ENCODE results near the gene SLC38A10. TPM values are rescaled to one million over a fixed set of nuclear protein-coding genes. Genes with fewer than 3 reads are reported as not detected.
A peak's percentile ranks its signal among the peaks of the same experiment; 100 is the strongest.

Gene SLC38A10
- total and polyA plus RNA-seq, 4 experiments from 2014 or later = 49.0 to 113 (median 90.7) TPM

DNA sequence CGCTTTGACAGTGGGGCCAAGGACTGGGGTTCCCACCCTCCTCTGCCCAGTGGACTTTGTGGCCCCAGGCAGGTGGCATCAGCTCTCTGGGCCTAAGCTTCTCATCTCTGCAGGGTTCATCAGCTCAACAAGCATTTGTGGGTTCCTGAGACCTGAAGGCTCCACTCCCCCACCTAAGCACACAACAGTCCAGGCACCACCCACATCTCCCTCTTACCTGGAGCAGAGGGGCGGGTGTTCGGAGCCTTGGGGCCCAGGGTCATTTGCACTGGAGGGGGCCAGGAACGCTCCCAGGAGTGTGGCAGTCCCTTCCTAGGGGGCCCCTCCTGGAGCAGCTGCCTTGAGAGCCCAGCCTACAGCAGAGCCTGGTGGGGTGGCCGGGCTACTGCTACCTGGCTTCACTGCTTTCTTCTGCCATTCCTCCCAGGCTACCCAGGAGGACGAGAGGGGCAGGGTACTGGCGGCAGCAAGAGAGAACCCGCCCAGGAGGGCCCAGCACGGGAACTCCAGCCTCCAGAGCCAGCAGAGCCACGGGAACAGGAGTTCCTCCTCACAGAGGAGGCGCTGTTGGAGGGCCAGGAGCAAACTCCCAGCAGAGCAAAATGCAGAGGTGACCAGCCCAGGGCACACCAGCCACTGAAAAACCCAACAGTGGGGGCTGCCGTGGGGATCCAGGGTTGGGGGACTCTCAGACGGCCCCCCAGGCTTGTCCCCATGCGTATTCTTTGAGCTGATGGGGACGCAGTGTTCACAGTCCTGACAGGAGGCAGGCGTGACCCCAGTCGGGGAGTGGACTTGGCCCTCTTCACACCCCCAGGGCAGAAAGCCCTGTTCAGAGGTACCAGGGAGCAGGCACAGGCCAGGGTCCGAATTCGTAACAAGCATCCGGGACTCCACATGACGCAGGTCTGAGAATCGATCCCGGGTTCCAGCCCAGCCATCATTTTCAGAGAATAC lies 35.1 kb upstream of the SLC38A10 start:
- Mint-ChIP-seq H3K36me3 (no peaks in the 10 kb centered on the region), H3K9me3 (no peaks in the 10 kb centered on the region), H3K27ac (no peak overlapping the region), H3K27me3 (peaks cover 12 to 15% of the 10 kb centered on the region in 2 donors), H3K4me3 (no peak overlapping the region), H3K4me1 (peaks cover 0 to 3% (median 0%) of the 10 kb centered on the region in 4 donors)
- no peaks in the 10 kb centered on the region for H3K4me1 ChIP-seq (ENCODE audit: insufficient read depth, low read length)
- no peaks in the 10 kb centered on the region for H3K36me3 ChIP-seq (ENCODE audit: insufficient read depth, low read length)
- H3K4me3 ChIP-seq (ENCODE audit: low read length in 2 of 2) = no peak overlapping the region
- no peak overlapping the region for H3K27ac ChIP-seq (ENCODE audit: low read depth, low read length)
- H3K27me3 ChIP-seq (ENCODE audit: insufficient read depth, low read length) = no peaks in the 10 kb centered on the region
- no peaks in the 10 kb centered on the region for H3K9me3 ChIP-seq (ENCODE audit: control insufficient read depth in 1 of 2, low read length in 2 of 2)
- intact Hi-C loops (cut with micrococcal nuclease) = no loop called here
- DNase-seq = no peak
- ChIA-PET CTCF (ENCODE audit: partially characterized antibody) (no interaction called here), POLR2A (ENCODE audit: partially characterized antibody) (no interaction called here)

DNA sequence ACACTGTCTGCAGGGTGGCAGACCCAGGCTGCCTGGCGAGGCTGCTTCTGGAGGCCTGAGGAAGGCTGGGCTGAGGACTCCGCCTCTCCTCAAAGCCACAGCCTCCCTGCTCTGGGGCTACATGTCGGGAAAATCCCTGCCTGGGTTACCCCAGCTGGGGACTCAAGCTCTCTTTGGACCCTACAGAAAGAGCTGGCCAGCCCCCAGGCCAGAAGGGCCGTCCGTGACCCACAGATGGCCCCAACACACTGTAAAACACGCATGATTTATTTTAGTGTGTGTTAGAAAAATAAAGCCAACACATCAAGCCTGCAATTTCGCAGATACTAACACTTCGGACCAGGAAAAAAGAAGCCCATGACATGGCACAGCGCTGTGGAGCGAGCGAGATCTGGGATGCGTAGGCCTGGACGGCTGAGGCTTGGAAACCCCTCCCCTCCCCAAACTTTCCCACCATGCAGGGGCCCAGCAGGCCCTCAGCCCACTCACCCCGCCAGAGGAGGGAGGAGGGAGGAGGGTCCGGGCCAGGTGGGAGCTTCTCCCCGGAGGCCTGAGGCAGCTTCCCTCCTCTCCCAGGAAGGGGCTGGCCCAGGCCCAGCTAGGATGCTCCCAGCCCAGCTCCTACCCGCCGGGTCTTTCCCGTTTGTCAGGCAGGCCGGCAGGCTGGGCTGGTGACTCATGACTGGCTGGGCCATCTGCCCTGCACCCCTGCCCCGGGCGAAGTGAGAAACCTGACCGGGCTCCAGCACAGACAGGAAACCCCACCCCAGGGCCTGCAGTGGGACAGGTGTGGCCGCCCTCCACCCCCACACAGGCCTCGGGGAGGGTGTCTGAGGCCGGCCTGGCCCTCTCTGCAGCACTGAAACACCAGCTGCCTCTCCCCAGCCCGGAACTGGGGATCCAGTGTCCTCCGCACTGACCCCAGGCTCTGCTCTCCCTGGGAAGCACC lies 34.1 kb upstream of the SLC38A10 start:
- H3K4me1 ChIP-seq (ENCODE audit: insufficient read depth, low read length) = no peaks in the 10 kb centered on the region
- CTCF ChIA-PET (ENCODE audit: partially characterized antibody) = no interaction called here
- Mint-ChIP-seq H3K27me3 (peaks cover 12 to 15% of the 10 kb centered on the region in 2 donors), H3K36me3 (no peaks in the 10 kb centered on the region), H3K4me3 (no peak overlapping the region), H3K9me3 (no peaks in the 10 kb centered on the region), H3K4me1 (peaks cover 0 to 3% (median 0%) of the 10 kb centered on the region in 4 donors), H3K27ac (no peak overlapping the region)
- H3K27ac ChIP-seq (ENCODE audit: low read depth, low read length) = no peak overlapping the region
- H3K36me3 ChIP-seq (ENCODE audit: insufficient read depth, low read length) = no peaks in the 10 kb centered on the region
- intact Hi-C loops (cut with micrococcal nuclease) = no loop called here
- no peaks in the 10 kb centered on the region for H3K9me3 ChIP-seq (ENCODE audit: control insufficient read depth in 1 of 2, low read length in 2 of 2)
- peak in 1 of 5 donors; percentile 24 for DNase-seq
- no peak overlapping the region for H3K4me3 ChIP-seq (ENCODE audit: low read length in 2 of 2)
- POLR2A ChIA-PET (ENCODE audit: partially characterized antibody) = no interaction called here
- H3K27me3 ChIP-seq (ENCODE audit: insufficient read depth, low read length) = no peaks in the 10 kb centered on the region

DNA sequence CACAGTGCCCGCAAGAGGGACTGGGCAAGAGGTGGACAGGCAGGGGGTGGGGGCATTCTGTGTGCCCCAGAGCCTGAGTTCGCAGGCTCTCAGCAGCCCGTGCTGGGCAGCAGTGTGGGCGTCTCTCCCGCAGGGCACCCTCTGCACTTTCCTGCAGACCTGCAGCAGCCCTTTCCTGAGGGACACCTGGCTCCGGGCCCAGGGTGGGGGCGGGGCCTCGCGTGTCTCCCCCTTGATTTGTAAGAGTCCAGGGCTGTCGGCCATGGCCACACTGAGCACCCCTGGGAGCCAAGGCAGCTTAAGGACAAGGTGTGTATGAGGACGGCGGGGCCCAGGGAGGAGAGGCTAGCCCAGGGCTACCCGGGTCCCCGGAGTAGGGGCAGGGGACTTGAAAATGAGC lies 33.4 kb upstream of the SLC38A10 start:
- CTCF ChIA-PET (ENCODE audit: partially characterized antibody) = no interaction called here
- Histone ChIP-seq H3K27me3 (ENCODE audit: insufficient read depth, low read length) (no peaks in the 10 kb centered on the region), H3K36me3 (ENCODE audit: insufficient read depth, low read length) (no peaks in the 10 kb centered on the region), H3K27ac (ENCODE audit: low read depth, low read length) (no peak overlapping the region), H3K4me3 (ENCODE audit: low read length in 2 of 2) (no peak overlapping the region), H3K4me1 (ENCODE audit: insufficient read depth, low read length) (no peaks in the 10 kb centered on the region), H3K9me3 (ENCODE audit: control insufficient read depth in 1 of 2, low read length in 2 of 2) (no peaks in the 10 kb centered on the region)
- H3K4me3 Mint-ChIP-seq = no peak overlapping the region
- peaks cover 0 to 3% (median 0%) of the 10 kb centered on the region in 4 donors for H3K4me1 Mint-ChIP-seq
- POLR2A ChIA-PET (ENCODE audit: partially characterized antibody) = no interaction called here
- no peaks in the 10 kb centered on the region for H3K36me3 Mint-ChIP-seq
- intact Hi-C loops (cut with micrococcal nuclease) = no loop called here
- H3K9me3 Mint-ChIP-seq = no peaks in the 10 kb centered on the region
- DNase-seq = peak in 1 of 5 donors; percentile 13
- no peak overlapping the region for H3K27ac Mint-ChIP-seq
- peaks cover 10 to 15% of the 10 kb centered on the region in 2 donors for H3K27me3 Mint-ChIP-seq

- no peak overlapping the region for H3K4me3 Mint-ChIP-seq
- H3K9me3 Mint-ChIP-seq = no peaks in the 10 kb centered on the region
- no peak overlapping the region for H3K27ac Mint-ChIP-seq
- ChIA-PET CTCF (ENCODE audit: partially characterized antibody) (no interaction called here), POLR2A (ENCODE audit: partially characterized antibody) (interaction anchor here (0.9 kb wide), 1 partner anchor 34 kb away, joined by 4 read pairs; no protein-coding TSS in a partner anchor)
- Histone ChIP-seq H3K36me3 (ENCODE audit: insufficient read depth, low read length) (no peaks in the 10 kb centered on the region), H3K4me1 (ENCODE audit: insufficient read depth, low read length) (no peaks in the 10 kb centered on the region), H3K27ac (ENCODE audit: low read depth, low read length) (no peak overlapping the region), H3K27me3 (ENCODE audit: insufficient read depth, low read length) (no peaks in the 10 kb centered on the region), H3K9me3 (ENCODE audit: control insufficient read depth in 1 of 2, low read length in 2 of 2) (no peaks in the 10 kb centered on the region), H3K4me3 (ENCODE audit: low read length in 2 of 2) (no peak overlapping the region)
- intact Hi-C loops (cut with micrococcal nuclease) = no loop called here
- no peaks in the 10 kb centered on the region for H3K4me1 Mint-ChIP-seq
- peaks cover 2 to 4% of the 10 kb centered on the region in 2 donors for H3K27me3 Mint-ChIP-seq
- no peak for DNase-seq
- no peaks in the 10 kb centered on the region for H3K36me3 Mint-ChIP-seq
Measured at GRCh38 chr17:81325714-81326358, 30.7 kb upstream of the SLC38A10 start.

GRCh38 chr17:81324851-81325713 lies 30.0 kb upstream of the SLC38A10 start:
- Histone ChIP-seq H3K27me3 (ENCODE audit: insufficient read depth, low read length) (no peaks in the 10 kb centered on the region), H3K4me3 (ENCODE audit: low read length in 2 of 2) (no peak overlapping the region), H3K36me3 (ENCODE audit: insufficient read depth, low read length) (no peaks in the 10 kb centered on the region), H3K27ac (ENCODE audit: low read depth, low read length) (no peak overlapping the region), H3K9me3 (ENCODE audit: control insufficient read depth in 1 of 2, low read length in 2 of 2) (no peaks in the 10 kb centered on the region), H3K4me1 (ENCODE audit: insufficient read depth, low read length) (no peaks in the 10 kb centered on the region)
- no peaks in the 10 kb centered on the region for H3K4me1 Mint-ChIP-seq
- no peak overlapping the region for H3K27ac Mint-ChIP-seq
- ChIA-PET POLR2A (ENCODE audit: partially characterized antibody) (no interaction called here), CTCF (ENCODE audit: partially characterized antibody) (no interaction called here)
- H3K36me3 Mint-ChIP-seq = no peaks in the 10 kb centered on the region
- H3K4me3 Mint-ChIP-seq = no peak overlapping the region
- peaks cover 2 to 6% of the 10 kb centered on the region in 2 donors for H3K27me3 Mint-ChIP-seq
- DNase-seq = peak in 1 of 5 donors; percentile 12
- intact Hi-C loops (cut with micrococcal nuclease) = no loop called here
- no peaks in the 10 kb centered on the region for H3K9me3 Mint-ChIP-seq

DNA sequence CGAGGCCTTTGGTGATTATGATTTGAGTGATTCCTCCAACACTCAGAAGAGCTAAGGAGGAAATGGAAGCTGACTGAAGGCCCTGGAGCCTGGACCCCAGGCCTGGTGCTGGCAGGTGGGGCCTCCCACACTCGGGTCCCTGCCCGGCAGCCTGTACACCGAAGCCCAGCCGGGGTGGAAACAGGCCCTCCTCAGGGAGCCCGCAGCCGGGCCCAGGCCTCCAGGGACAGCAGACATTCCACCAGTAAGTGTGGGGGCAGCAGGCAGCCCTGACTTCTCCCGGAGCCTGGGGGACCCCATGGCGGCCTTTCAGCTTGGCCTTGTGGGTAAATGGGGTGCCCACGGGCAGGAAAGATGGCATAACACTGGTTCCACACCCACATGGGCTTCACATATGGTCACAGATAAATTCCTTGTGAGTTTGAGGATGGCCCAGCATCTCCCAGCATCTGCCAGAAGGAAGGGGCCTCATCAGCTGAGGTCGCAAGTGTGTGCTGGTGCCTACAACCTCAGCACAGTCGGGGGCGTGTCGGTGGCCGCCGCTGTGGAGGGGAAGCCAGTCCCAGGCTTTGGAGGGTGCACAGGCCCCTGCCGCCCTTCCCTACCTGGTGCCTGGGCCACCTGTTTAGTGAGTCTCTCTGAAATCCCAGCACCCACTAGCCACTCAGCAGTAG lies 29.2 kb upstream of the SLC38A10 start:
- no peak overlapping the region for H3K4me3 Mint-ChIP-seq
- no peak overlapping the region for H3K4me3 ChIP-seq (ENCODE audit: low read length in 2 of 2)
- no peaks in the 10 kb centered on the region for H3K27me3 ChIP-seq (ENCODE audit: insufficient read depth, low read length)
- ChIA-PET POLR2A (ENCODE audit: partially characterized antibody) (no interaction called here), CTCF (ENCODE audit: partially characterized antibody) (no interaction called here)
- H3K9me3 Mint-ChIP-seq = no peaks in the 10 kb centered on the region
- H3K27ac ChIP-seq (ENCODE audit: low read depth, low read length) = no peak overlapping the region
- no peaks in the 10 kb centered on the region for H3K4me1 Mint-ChIP-seq
- DNase-seq = no peak
- H3K27me3 Mint-ChIP-seq = peaks cover 2 to 3% of the 10 kb centered on the region in 2 donors
- no peaks in the 10 kb centered on the region for H3K9me3 ChIP-seq (ENCODE audit: control insufficient read depth in 1 of 2, low read length in 2 of 2)
- no peaks in the 10 kb centered on the region for H3K36me3 Mint-ChIP-seq
- H3K36me3 ChIP-seq (ENCODE audit: insufficient read depth, low read length) = no peaks in the 10 kb centered on the region
- no peaks in the 10 kb centered on the region for H3K4me1 ChIP-seq (ENCODE audit: insufficient read depth, low read length)
- no peak overlapping the region for H3K27ac Mint-ChIP-seq
- intact Hi-C loops (cut with micrococcal nuclease) = no loop called here
